GM18909 (cell line): ENCODE measurements around the gene PARPBP.
"Not testable (repeated sequence)": the region's sequence is repeated elsewhere in the genome, so short reads cannot be mapped to it uniquely, and the experiment has no call there.

Experiments
- ATAC-seq: cut with Tn5 transposase; IDR thresholded peaks from one replicate; pipeline ENCODE4 v1.9.1; 2021; ENCODE audit warnings: mild to moderate bottlenecking; ENCODE audit not compliant: unreplicated experiment, poor library complexity

PARPBP gene

GRCh38 chr12:102144221-102144620 lies 24.2 kb downstream of the PARPBP start:
- no peak for ATAC-seq

GRCh38 chr12:102147062-102147587 lies 27.1 kb downstream of the PARPBP start:
- ATAC-seq, result not testable (repeated sequence)

DNA sequence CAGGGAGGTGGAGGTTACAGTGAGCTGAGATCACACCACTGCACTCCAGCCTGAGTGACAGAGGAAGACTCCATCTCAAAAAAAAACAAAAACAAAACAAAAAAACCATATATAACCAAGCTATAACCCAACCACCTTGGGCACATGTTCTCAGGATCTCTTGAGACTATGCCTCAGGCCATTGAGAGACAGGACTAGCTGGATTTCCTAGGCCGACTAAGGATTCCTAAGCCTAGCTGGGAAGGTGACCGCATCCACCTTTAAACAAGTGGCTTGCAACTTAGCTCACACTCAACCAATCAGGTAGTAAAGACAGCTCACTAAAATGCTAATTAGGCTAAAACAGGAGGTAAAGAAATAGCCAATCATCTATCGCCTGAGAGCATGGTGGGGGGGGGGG lies 35.2 kb downstream of the PARPBP start:
- ATAC-seq, result not testable (repeated sequence)

DNA sequence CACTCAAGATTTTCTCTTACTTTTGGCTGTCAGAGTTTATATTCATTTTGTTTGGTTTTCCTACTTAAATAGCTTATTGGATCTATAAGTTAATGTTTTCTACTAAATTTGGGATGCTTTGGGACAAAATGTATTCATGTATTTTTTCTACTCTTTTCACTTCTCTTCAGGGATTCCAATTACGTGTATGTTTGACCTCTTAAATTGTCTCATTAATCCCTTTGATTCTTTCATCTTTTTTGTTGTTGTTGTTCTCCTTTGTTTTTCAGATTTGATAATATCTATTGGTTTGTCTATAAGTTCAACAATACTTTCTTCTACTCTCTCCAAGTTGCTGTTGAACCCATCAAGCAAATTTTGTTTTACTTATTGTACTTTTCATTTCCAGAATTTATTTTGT lies 43.4 kb downstream of the PARPBP start:
- ATAC-seq, result no peak

- ATAC-seq, result peak; percentile 70
Measured at GRCh38 chr12:102167821-102168604, 48.0 kb downstream of the PARPBP start.

DNA sequence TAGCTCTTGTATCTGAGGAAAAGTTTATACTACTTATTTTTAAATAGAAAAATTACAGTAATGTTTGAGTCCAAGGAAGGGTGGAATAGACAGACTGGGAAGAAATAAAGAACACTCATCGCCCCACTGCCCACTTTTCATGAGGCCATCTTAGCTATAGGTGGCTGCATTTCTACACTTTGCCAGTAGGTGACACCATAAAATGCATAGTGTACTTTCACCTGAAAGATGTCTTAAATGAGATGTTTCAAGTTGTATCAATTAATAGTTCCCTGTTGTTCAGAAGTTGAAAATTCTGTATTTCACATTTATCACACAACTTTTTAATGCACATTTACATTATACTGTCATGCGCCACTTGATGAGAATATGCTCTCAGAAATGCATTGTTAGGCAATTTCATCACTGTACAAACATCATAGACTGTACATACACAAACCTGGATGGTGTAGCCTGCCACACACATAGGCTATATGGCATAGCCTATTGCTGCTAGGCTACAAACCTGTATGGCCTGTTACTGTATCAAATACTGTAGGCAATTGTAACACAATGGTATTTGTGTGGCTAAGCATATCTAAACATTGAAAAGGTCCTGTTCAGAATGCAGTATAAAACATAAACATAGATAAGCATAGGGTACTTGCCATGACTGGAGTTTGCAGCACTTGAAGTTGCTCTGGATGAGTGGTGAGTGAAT lies 50.1 kb downstream of the PARPBP start:
- peak; percentile 56 for ATAC-seq

- no peak for ATAC-seq
Measured at GRCh38 chr12:102171951-102172350, 52.0 kb downstream of the PARPBP start.

- ATAC-seq, result no peak
Measured at GRCh38 chr12:102172436-102172835, 52.5 kb downstream of the PARPBP start.

- ATAC-seq, result no peak
Measured at GRCh38 chr12:102174117-102174516, 54.1 kb downstream of the PARPBP start.

GRCh38 chr12:102174761-102175160 lies 54.8 kb downstream of the PARPBP start:
- ATAC-seq, result no peak

DNA sequence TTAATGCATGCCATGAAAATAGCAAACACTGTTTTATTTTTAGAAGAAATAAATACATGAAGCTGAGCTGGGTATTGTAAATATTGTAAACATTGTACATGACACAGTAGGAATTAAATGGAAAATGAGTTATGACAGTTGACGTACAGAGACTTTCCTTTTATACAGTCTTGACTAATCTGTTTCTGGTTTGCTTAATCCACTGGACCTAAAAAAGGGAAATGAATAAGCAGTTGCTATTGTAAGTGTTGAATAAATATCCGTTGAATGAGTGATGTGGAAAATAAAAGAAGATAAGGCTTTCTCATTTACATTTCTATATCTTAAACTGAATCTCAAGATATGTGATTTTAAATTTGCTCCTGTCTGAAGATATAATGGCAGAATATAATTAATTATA lies 62.7 kb downstream of the PARPBP start:
- ATAC-seq, result no peak

- no peak for ATAC-seq
Measured at GRCh38 chr12:102195826-102196225, 75.8 kb downstream of the PARPBP start.

GRCh38 chr12:102197789-102198188 lies 77.8 kb downstream of the PARPBP start, which contains the start of gene PMCH:
TSS of gene PMCH (minus strand) at chr12:102197833. CDS start at chr12:102197770, 63 bp downstream.
- ATAC-seq, result no peak

- ATAC-seq, result no peak
Measured at GRCh38 chr12:102201436-102202061, 81.6 kb downstream of the PARPBP start.

GRCh38 chr12:102202556-102202955 lies 82.6 kb downstream of the PARPBP start:
- ATAC-seq, result no peak

DNA sequence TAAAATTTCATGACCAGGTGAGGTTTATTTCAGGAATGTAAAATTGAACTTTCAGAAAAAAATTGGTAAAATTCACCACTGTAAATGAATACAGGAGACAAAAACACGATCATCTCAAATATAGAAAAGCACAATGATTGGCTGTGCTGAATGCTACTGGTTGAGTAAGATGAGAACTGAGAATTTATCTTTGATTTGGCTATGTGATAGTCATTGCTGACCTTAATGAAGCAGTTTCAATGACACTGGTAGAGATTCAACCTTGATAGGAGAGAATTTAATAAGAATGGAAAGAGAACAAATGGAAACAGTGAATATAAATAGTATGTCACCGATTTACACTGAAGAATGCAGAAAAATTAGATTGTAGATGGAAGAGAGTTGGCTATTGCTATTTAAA lies 84.0 kb downstream of the PARPBP start:
- ATAC-seq, result no peak

GRCh38 chr12:102215992-102216691 lies 96.2 kb downstream of the PARPBP start:
- no peak for ATAC-seq

DNA sequence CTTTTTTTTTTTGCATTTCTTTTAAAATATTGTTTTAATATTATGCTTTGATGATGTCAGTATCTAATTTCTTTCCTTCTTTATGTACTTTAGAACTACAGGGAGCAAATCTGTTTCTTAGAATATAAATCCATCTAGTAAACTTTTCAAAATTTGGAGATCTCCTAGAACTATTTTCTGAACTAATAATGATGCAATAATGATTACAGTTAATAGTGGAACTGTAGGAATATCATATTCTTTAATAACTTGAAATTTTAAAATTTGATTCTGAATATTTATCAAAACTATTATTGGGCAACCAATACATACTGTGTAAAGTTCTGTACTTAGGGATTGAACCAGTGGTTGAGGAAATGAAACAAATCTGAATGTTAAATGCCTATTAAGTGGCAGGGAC lies 100.8 kb downstream of the PARPBP start:
- ATAC-seq, result no peak

DNA sequence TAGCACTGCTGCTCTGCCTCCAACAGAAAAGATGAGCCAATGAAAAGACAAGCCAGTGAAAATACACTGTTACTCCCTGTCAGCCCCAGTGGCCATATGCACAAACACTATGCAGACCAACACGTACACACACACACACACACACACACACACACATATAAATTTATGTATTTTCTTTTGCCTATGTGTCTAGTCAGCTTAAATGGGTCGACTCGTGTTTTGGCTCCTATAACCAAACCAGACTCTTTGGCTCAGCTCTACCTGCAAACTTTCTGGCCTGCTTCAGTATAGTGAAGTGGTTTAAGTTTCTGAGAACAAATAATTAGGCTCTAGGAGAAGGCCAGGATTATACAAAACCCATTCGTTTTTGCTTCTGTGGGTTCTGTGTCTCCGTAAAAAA lies 108.0 kb downstream of the PARPBP start:
- no peak for ATAC-seq

DNA sequence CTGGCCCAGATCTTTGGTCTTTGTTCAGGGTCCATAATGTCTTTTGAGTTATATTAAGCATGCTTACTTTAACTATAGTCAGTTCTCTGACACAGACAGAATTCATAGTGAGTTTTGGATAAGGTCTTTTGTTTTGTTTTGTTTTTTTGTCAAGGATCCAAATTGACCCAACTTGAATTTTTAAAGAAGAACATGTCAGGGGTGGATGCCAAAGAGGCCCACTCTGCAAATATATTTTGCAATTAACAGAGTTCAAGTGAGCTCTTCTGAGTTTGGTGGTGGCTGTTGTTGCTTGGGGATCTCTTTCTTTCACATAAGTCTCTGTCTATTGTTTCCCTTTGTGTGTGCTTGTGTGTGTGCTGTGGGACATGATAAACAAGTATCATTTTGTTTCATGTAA lies 112.1 kb downstream of the PARPBP start:
- ATAC-seq, result no peak
